ENCODE data around the gene GPR162. TPM values are rescaled to one million over a fixed set of nuclear protein-coding genes. Genes with fewer than 3 reads are reported as not detected.

GPR162 gene
- total and polyA plus RNA-seq, 2 of the 4 experiments (the other 2 are of a cell fraction), result 2.9 to 6.0 TPM

- H3K4me2 ChIP-seq (ENCODE audit: low read depth, low read length), result no peak overlapping the region
- H3K27ac ChIP-seq (ENCODE audit: insufficient read depth, low read length), result no peak overlapping the region
- CTCF ChIA-PET, result interaction anchor here (0.7 kb wide), 1 partner anchor 29 kb away, joined by 3 read pairs; no protein-coding TSS in a partner anchor
- no peaks in the 10 kb centered on the region for H3K9me1 ChIP-seq (ENCODE audit: insufficient read depth, low read length)
- no peak for ATAC-seq (ENCODE audit: low read depth)
- H3K9me3 ChIP-seq (ENCODE audit: control insufficient read depth, insufficient read depth, low read length), result no peaks in the 10 kb centered on the region
- POLR2A ChIA-PET (ENCODE audit: unreplicated experiment), result no interaction called here
- no TSS peak for BruUV-seq (replicated peaks)
- H2AK9ac ChIP-seq (replicated peaks; ENCODE audit: low read depth, low read length, poor library complexity), result peak overlapping the region; percentile 55
- no peak overlapping the region for H2BK5ac ChIP-seq (ENCODE audit: low read depth, low read length, poor library complexity, severe bottlenecking)
- H3K4me1 ChIP-seq (ENCODE audit: control insufficient read depth, insufficient read depth, low read length), result peaks cover 4% of the 10 kb centered on the region; the same call in 1 of the 2 replicates
- no peak overlapping the region for H3K9ac ChIP-seq (ENCODE audit: low read depth, low read length)
- H3K4ac ChIP-seq (ENCODE audit: low read depth, low read length), result no peak overlapping the region
- H3K36me3 ChIP-seq (ENCODE audit: control insufficient read depth, insufficient read depth, low read length), result no peaks in the 10 kb centered on the region
- no peak overlapping the region for H2AK5ac ChIP-seq (ENCODE audit: low read depth, low read length)
- H3K18ac ChIP-seq (ENCODE audit: low read depth, low read length), result no peak overlapping the region
- no peak overlapping the region for H3K4me3 ChIP-seq (ENCODE audit: insufficient read depth, low read depth, low read length)
- intact Hi-C loops (cut with micrococcal nuclease), result no loop called here
- H2BK20ac ChIP-seq (ENCODE audit: low read depth, low read length), result no peak overlapping the region
- peak overlapping the region; percentile 73 for H2AFZ ChIP-seq (replicated peaks; ENCODE audit: low read length, poor library complexity)
- in situ Hi-C loops (cut with MboI; ENCODE audit: low sequenced_read_pairs), result no loop called here
- DNase-seq, result no peak
- H3K27me3 ChIP-seq (ENCODE audit: control insufficient read depth, insufficient read depth, low read length), result no peaks in the 10 kb centered on the region
- no peaks in the 10 kb centered on the region for H4K20me1 ChIP-seq (ENCODE audit: insufficient read depth, low read length)
- whole genome bisulfite sequencing, 2 experiments (ENCODE audit: extremely low coverage in 2 of 2, insufficient read length in 1 of 2), result no CpG with 5 or more reads among the region's 6 CpGs
- H3K23ac ChIP-seq (ENCODE audit: low read depth, low read length), result no peak overlapping the region
- no peak overlapping the region for H4K5ac ChIP-seq (ENCODE audit: low read depth, low read length)
- no peak overlapping the region for H2BK15ac ChIP-seq (ENCODE audit: low read depth, low read length)
- TF ChIP-seq CTCF (conservative IDR thresholded peaks at IDR 0.05; ENCODE audit: low read depth, low read length), result no peak
- no peak for TF ChIP-seq CHD1 (IDR thresholded peaks at IDR 0.05; ENCODE audit: low read depth, low read length)
- no peak for TF ChIP-seq BHLHE40 (IDR thresholded peaks at IDR 0.05; ENCODE audit: low read depth, low read length)
- no peak for TF ChIP-seq ELK1 (IDR thresholded peaks at IDR 0.05; ENCODE audit: borderline replicate concordance, low read depth, low read length)
- no peak for TF ChIP-seq NFE2L2 (IDR thresholded peaks at IDR 0.05; ENCODE audit: low read depth, low read length)
- no peak for TF ChIP-seq RCOR1 (IDR thresholded peaks at IDR 0.05; ENCODE audit: insufficient replicate concordance, low read length)
- no peak for TF ChIP-seq CEBPB (IDR thresholded peaks at IDR 0.05; ENCODE audit: low read depth, low read length)
- no peak for TF ChIP-seq FOS (IDR thresholded peaks at IDR 0.05; ENCODE audit: low read depth, low read length)
- no peak for TF ChIP-seq POLR2A (IDR thresholded peaks at IDR 0.05; ENCODE audit: low read depth, low read length)
- TF ChIP-seq USF2 (IDR thresholded peaks at IDR 0.05; ENCODE audit: low read depth, low read length), result no peak
- no peak for TF ChIP-seq RAD21 (IDR thresholded peaks at IDR 0.05; ENCODE audit: low read length)
- no peak for TF ChIP-seq RFX5 (IDR thresholded peaks at IDR 0.05; ENCODE audit: low read depth, low read length)
- TF ChIP-seq MXI1 (IDR thresholded peaks at IDR 0.05; ENCODE audit: borderline replicate concordance, low read depth, low read length), result no peak
- no peak overlapping the region for H3K56ac ChIP-seq (ENCODE audit: extremely low read depth, insufficient read depth, low read length)
- H4K8ac ChIP-seq (ENCODE audit: low read depth in 2 of 2, low read length in 2 of 2), result no peak overlapping the region
- H3K79me1 ChIP-seq (ENCODE audit: low read depth in 1 of 2, low read length in 2 of 2), result no peaks in the 10 kb centered on the region
- no peak overlapping the region; the same call in 1 of the 2 replicates for H3K14ac ChIP-seq (replicated peaks; ENCODE audit: low read depth, low read length)
- dilution Hi-C loops (cut with HindIII; ENCODE audit: low sequenced_read_pairs, unreplicated experiment), result no loop called here
- H2BK120ac ChIP-seq (ENCODE audit: low read depth, low read length), result no peak overlapping the region
- H4K91ac ChIP-seq (ENCODE audit: insufficient read depth, low read depth, low read length), result no peak overlapping the region
Measured at GRCh38 chr12:6782119-6782518, 39.5 kb upstream of the GPR162 start.

Data from IMR-90 (cell line).